B cell (primary cell): ENCODE results near the gene LASP1. TPM values are rescaled to one million over a fixed set of nuclear protein-coding genes. Genes with fewer than 3 reads are reported as not detected.

Experiments used
- ATAC-seq: fragments of 200-7000 bp; cut with Tn5 transposase; one replicate; pipeline ENCODE4 v1.10.0; 2021; ENCODE audit warnings: low read depth, mild to moderate bottlenecking, moderate number of reproducible peaks, moderate library complexity
- CTCF ChIA-PET: fragments of 350-600 bp; sonication (Branson Sonifier 250); formaldehyde crosslinking; loops from one replicate; lab custom pipeline; 2021; ENCODE audit warnings: antibody characterized with exemption, inconsistent platforms; lab: Charles Lee
- POLR2A ChIA-PET: fragments of 350-600 bp; sonication (Branson Sonifier 250); formaldehyde crosslinking; loops from one replicate; lab custom pipeline; 2021; ENCODE audit warnings: antibody characterized with exemption; lab: Charles Lee
- DNase-seq: peaks from one replicate; pipeline ENCODE4 v3.0.0; 2013
- H2AFZ ChIP-seq: 2 replicates; pipeline ENCODE4 v1.6.1; 2012; ENCODE audit warnings: mild to moderate bottlenecking, low read depth, low read length; ENCODE audit not compliant: insufficient read depth, poor library complexity, severe bottlenecking
- H3K27ac ChIP-seq, 2 donors: 1 replicate in 1 of 2; 2 replicates in 1 of 2; pipeline ENCODE4 v1.5.1; 2012 to 2013; ENCODE audit warnings: low read length in 2 of 2, mild to moderate bottlenecking in 2 of 2, moderate library complexity in 1 of 2
- H3K27me3 ChIP-seq, 4 experiments: fragments of 200-600 bp in 1 of 4; sonication (generic) in 1 of 4; replicated peaks in 1 of 4; 1 replicate in 2 of 4; 2 replicates in 2 of 4; pipeline versions ENCODE4 v1.6.1 to v1.7.0; 2013 to 2016; ENCODE audit warnings: low read length in 3 of 4, mild to moderate bottlenecking in 2 of 4, mixed read lengths in 1 of 4, moderate library complexity in 1 of 4; ENCODE audit not compliant: insufficient read depth in 4 of 4, control insufficient read depth in 3 of 4; ENCODE audit errors: control extremely low read depth in 1 of 4
- H3K36me3 ChIP-seq, 2 experiments: replicated peaks in 1 of 2; 1 replicate in 1 of 2; 2 replicates in 1 of 2; pipeline versions ENCODE4 v1.6.1 to v1.7.1; 2013; ENCODE audit warnings: low read length in 1 of 2; ENCODE audit not compliant: insufficient read depth in 2 of 2, control insufficient read depth in 1 of 2; ENCODE audit errors: control extremely low read depth in 1 of 2, extremely low read depth in 1 of 2
- H3K4me1 ChIP-seq, 2 donors: fragments of 200-600 bp in 1 of 2; sonication (generic) in 1 of 2; 1 replicate in 1 of 2; 2 replicates in 1 of 2; pipeline versions ENCODE4 v1.5.1 to v1.6.1; 2013 to 2017; ENCODE audit warnings: low read length in 2 of 2; ENCODE audit not compliant: control insufficient read depth in 2 of 2, insufficient read depth in 2 of 2
- H3K4me2 ChIP-seq: replicated peaks from 2 replicates; pipeline ENCODE3; 2012; ENCODE audit warnings: mild to moderate bottlenecking, low read depth, low read length; ENCODE audit not compliant: poor library complexity, severe bottlenecking
- H3K4me3 ChIP-seq, 5 experiments: fragments of 200-600 bp in 1 of 5; sonication (generic) in 1 of 5; 1 replicate in 3 of 5; 2 replicates in 2 of 5; pipeline versions ENCODE4 v1.5.1 to v1.7.0; 2011 to 2016; ENCODE audit warnings: low read length in 4 of 5, mild to moderate bottlenecking in 4 of 5, low read depth in 2 of 5, control low read depth in 1 of 5, moderate library complexity in 1 of 5; ENCODE audit not compliant: insufficient read depth in 1 of 5; ENCODE audit errors: control extremely low read depth in 1 of 5, extremely low read depth in 1 of 5
- H3K79me2 ChIP-seq: fragments of 200-600 bp; sonication (generic); one replicate; pipeline ENCODE4 v1.6.0; 2016; ENCODE audit warnings: low read length; ENCODE audit not compliant: control insufficient read depth, insufficient read depth
- H3K9ac ChIP-seq: fragments of 200-600 bp; sonication (generic); 2 replicates; pipeline ENCODE4 v1.6.1; 2017; ENCODE audit warnings: mild to moderate bottlenecking, low read length, moderate library complexity
- H3K9me3 ChIP-seq, 3 donors: one replicate each; pipeline versions ENCODE4 v1.6.1 to v1.7.1; 2013; ENCODE audit warnings: low read length in 2 of 3; ENCODE audit not compliant: control insufficient read depth in 2 of 3, insufficient read depth in 1 of 3; ENCODE audit errors: control extremely low read depth in 1 of 3
- H4K20me1 ChIP-seq: 2 replicates; pipeline ENCODE4 v1.6.0; 2012; ENCODE audit warnings: mild to moderate bottlenecking, low read length; ENCODE audit not compliant: insufficient read depth, control insufficient read depth, poor library complexity, severe bottlenecking
- H3K27ac Mint-ChIP-seq: one replicate; pipeline ENCODE4 v1.8.0; 2021; ENCODE audit warnings: mixed read lengths
- H3K27me3 Mint-ChIP-seq: one replicate; pipeline ENCODE4 v1.8.0; 2021; ENCODE audit warnings: mixed read lengths
- H3K4me1 Mint-ChIP-seq: one replicate; pipeline ENCODE4 v1.8.0; 2021; ENCODE audit warnings: mixed read lengths
- H3K4me3 Mint-ChIP-seq: one replicate; pipeline ENCODE4 v1.8.0; 2021; ENCODE audit warnings: mixed read lengths
- H3K9me3 Mint-ChIP-seq: one replicate; pipeline ENCODE4 v1.8.0; 2022; ENCODE audit warnings: mixed read lengths; ENCODE audit not compliant: insufficient read depth
- EZH2 ChIP-seq: IDR thresholded peaks from 2 replicates; pipeline ENCODE4 v1.6.1; 2012; ENCODE audit warnings: borderline replicate concordance, low read depth, mild to moderate bottlenecking, moderate library complexity, low read length; ENCODE audit not compliant: insufficient read depth, poor library complexity, severe bottlenecking
- WGBS: methylation state at CpG from one replicate; pipeline ENCODE4 v1.1.5; 2013; ENCODE audit warnings: missing lambda C conversion rate; ENCODE audit not compliant: insufficient coverage; 5-methylcytosine and 5-hydroxymethylcytosine counted together
- intact Hi-C: fragments of 100-400 bp; cut with micrococcal nuclease; formaldehyde crosslinking; loops from one replicate; pipeline ENCODE4 v1.10.0; 2022
- polyA plus RNA-seq: library from polyadenylated mRNA; depleted of rRNA; stranded (reverse); fragments of >200 nt; gene quantifications from 2 replicates; pipeline ENCODE4 v1.2.3, GENCODE V29; 2012
- total RNA-seq, 2 donors: library from RNA; stranded (reverse); fragments of 120-200 nt in 1 of 2; gene quantifications; 1 replicate in 1 of 2; 2 replicates in 1 of 2; pipeline versions ENCODE4 v1.2.3 to v1.2.4, GENCODE V29; 2013 to 2022
- TF ChIP-seq, protein P1 (sequence below): fragments of 200-600 bp; IDR thresholded peaks from one replicate; pipeline ENCODE4 v1.8.0; 2022; ENCODE audit warnings: antibody characterized with exemption, mild to moderate bottlenecking

Gene LASP1
- total and polyA plus RNA-seq, 2 donors (not counting 1 experiment from before 2014, with no cell fraction given) = 51.6 to 125 TPM

DNA sequence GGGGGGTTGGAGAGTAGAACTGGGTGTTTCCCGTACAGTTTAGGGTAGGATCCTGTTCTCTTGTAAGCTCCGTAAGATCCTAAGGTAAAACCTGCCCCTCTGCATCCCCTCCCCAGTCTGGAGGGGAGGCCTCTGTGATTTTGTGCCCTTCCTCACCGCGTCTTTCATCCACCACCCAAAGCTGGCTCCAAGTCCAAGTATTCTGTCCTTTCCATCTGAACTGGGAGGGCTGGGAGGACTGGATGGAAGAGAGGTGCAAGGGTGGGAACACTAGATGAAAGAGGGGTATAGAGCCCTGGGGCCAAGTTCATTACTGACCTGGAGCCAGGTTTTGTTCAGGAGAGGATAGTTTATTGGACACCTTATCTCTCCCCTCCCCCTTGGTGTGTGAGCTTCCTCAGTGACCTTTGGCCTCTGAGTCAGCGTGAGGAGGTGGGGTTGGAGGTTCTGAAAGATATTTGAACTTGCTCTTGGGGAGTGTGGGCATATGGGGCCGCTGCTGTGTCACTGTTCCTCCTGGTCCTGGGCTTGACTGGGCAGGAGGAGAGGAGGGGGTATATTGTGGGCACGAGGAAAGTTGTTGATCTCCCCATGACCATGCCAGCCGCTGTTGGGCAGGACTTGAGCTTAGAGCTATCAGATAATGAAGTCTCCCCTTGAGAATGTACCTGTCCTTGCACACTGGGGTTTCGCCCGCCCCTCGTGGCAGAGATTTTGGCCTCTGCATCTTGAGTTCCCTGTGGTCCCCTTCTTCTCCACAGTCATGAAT lies 1.6 kb downstream of the LASP1 start:
- Mint-ChIP-seq H3K27ac (peak overlapping the region; percentile 89), H3K27me3 (no peaks in the 10 kb centered on the region), H3K9me3 (no peaks in the 10 kb centered on the region), H3K4me1 (peaks cover 66% of the 10 kb centered on the region), H3K4me3 (peak overlapping the region; percentile 99)
- Histone ChIP-seq H3K79me2 (peaks cover 63% of the 10 kb centered on the region), H3K9ac (peak overlapping the region; percentile 99), H4K20me1 (peaks cover 62% of the 10 kb centered on the region), H3K36me3 (peaks cover 0 to 12% of the 10 kb centered on the region in 2 experiments), H2AFZ (no peak overlapping the region), H3K9me3 (no peaks in the 10 kb centered on the region), H3K4me1 (peaks cover 50 to 69% of the 10 kb centered on the region in 2 donors), H3K4me3 (peak overlapping the region; percentile 84 to 100 (median 100)), H3K27ac (peak overlapping the region; percentile 49 to 75), H3K4me2 (peak overlapping the region; percentile 97), H3K27me3 (no peaks in the 10 kb centered on the region)
- TF ChIP-seq, protein P1, sequence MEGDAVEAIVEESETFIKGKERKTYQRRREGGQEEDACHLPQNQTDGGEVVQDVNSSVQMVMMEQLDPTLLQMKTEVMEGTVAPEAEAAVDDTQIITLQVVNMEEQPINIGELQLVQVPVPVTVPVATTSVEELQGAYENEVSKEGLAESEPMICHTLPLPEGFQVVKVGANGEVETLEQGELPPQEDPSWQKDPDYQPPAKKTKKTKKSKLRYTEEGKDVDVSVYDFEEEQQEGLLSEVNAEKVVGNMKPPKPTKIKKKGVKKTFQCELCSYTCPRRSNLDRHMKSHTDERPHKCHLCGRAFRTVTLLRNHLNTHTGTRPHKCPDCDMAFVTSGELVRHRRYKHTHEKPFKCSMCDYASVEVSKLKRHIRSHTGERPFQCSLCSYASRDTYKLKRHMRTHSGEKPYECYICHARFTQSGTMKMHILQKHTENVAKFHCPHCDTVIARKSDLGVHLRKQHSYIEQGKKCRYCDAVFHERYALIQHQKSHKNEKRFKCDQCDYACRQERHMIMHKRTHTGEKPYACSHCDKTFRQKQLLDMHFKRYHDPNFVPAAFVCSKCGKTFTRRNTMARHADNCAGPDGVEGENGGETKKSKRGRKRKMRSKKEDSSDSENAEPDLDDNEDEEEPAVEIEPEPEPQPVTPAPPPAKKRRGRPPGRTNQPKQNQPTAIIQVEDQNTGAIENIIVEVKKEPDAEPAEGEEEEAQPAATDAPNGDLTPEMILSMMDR = no peak
- no peak for TF ChIP-seq EZH2
- ChIA-PET POLR2A (interaction anchor here (0.5 to 4.8 kb wide), 8 partner anchors 9 to 166 kb away, joined by 3 to 91 read pairs (median 6); partner anchors contain the start of genes LASP1NB, MLLT6 and RPL23), CTCF (interaction anchor here (1.0 to 5.5 kb wide), 10 partner anchors 9 to 293 kb away, joined by 3 to 50 read pairs (median 4); partner anchors contain the start of genes PIP4K2B and RPL23)
- DNase-seq (peak; percentile 46), ATAC-seq (no peak)
- 42% methylated on average over 7 of the region's 11 CpGs for WGBS
- intact Hi-C loops = no loop called here
